SK-N-SH treated with all-trans-retinoic acid at 6 μM for 48 hours (cell line): ENCODE measurements around the gene TMEM151B.

Experiments used
- ATAC-seq: fragments of 200-7000 bp; cut with Tn5 transposase; 3 replicates; pipeline ENCODE4 v1.9.1; 2020; ENCODE audit warnings: mild to moderate bottlenecking, moderate library complexity
- ARNTL ChIP-seq: fragments of 450-650 bp; formaldehyde crosslinking; IDR thresholded peaks from 2 replicates; pipeline ENCODE4 v1.5.0; 2020; ENCODE audit warnings: low read depth, mild to moderate bottlenecking, moderate library complexity, borderline replicate concordance
- BACH2 ChIP-seq: fragments of 250-450 bp; sonication (Bioruptor Pico); IDR thresholded peaks from 2 replicates; pipeline ENCODE4 v1.9.0; 2021; ENCODE audit warnings: mild to moderate bottlenecking, borderline replicate concordance
- CSDC2 ChIP-seq: fragments of 250-450 bp; sonication (Bioruptor Pico); IDR thresholded peaks from 2 replicates; pipeline ENCODE4 v1.5.0; 2020; ENCODE audit warnings: mild to moderate bottlenecking, moderate library complexity
- ESRRG ChIP-seq: fragments of 250-450 bp; sonication (Bioruptor Pico); IDR thresholded peaks from 2 replicates; pipeline ENCODE4 v1.6.1; 2021; ENCODE audit warnings: mild to moderate bottlenecking
- ISL1 ChIP-seq: fragments of 250-450 bp; sonication (Bioruptor Pico); IDR thresholded peaks from 2 replicates; pipeline ENCODE4 v2.1.2; 2022; ENCODE audit warnings: mild to moderate bottlenecking, moderate library complexity
- OSR1 ChIP-seq: fragments of 250-450 bp; sonication (Bioruptor Pico); IDR thresholded peaks from 2 replicates; pipeline ENCODE4 v1.8.0; 2022; ENCODE audit warnings: moderate library complexity, mild to moderate bottlenecking, inconsistent platforms
- PPARA ChIP-seq: fragments of 250-450 bp; sonication (Bioruptor Pico); IDR thresholded peaks from 2 replicates; pipeline ENCODE4 v1.5.0; 2020; ENCODE audit warnings: mild to moderate bottlenecking, borderline replicate concordance
- RARB ChIP-seq: fragments of 250-450 bp; sonication (Bioruptor Pico); IDR thresholded peaks from 2 replicates; pipeline ENCODE4 v1.8.0; 2021; ENCODE audit warnings: mild to moderate bottlenecking, moderate library complexity
- SNAI2 ChIP-seq: fragments of 250-450 bp; sonication (Bioruptor Pico); IDR thresholded peaks from 2 replicates; pipeline ENCODE4 v1.5.0; 2020; ENCODE audit warnings: mild to moderate bottlenecking, moderate library complexity
- TCF4 ChIP-seq: fragments of 250-450 bp; sonication (Bioruptor Pico); IDR thresholded peaks from 2 replicates; pipeline ENCODE4 v1.8.0; 2021; ENCODE audit warnings: mild to moderate bottlenecking, moderate library complexity, borderline replicate concordance
- TOX ChIP-seq: fragments of 250-450 bp; sonication (Bioruptor Pico); IDR thresholded peaks from 2 replicates; pipeline ENCODE4 v1.8.0; 2021; ENCODE audit warnings: mild to moderate bottlenecking, moderate library complexity, borderline replicate concordance
- TSHZ2 ChIP-seq: fragments of 250-450 bp; sonication (Bioruptor Pico); IDR thresholded peaks from 2 replicates; pipeline ENCODE4 v1.5.0; 2020; ENCODE audit warnings: mild to moderate bottlenecking, moderate library complexity
- ZC3H10 ChIP-seq: fragments of 250-450 bp; sonication (Bioruptor Pico); IDR thresholded peaks from 2 replicates; pipeline ENCODE4 v1.5.1; 2021; ENCODE audit warnings: mild to moderate bottlenecking, moderate library complexity
- ZFP30 ChIP-seq: fragments of 450-650 bp; formaldehyde crosslinking; IDR thresholded peaks from 2 replicates; pipeline ENCODE4 v1.5.0; 2022; ENCODE audit warnings: mild to moderate bottlenecking, moderate library complexity
- ZNF565 ChIP-seq: fragments of 450-650 bp; formaldehyde crosslinking; conservative IDR thresholded peaks from 2 replicates; pipeline ENCODE4 v1.5.0; 2020; ENCODE audit warnings: low read depth, mild to moderate bottlenecking, moderate library complexity
- ZNF70 ChIP-seq: fragments of 450-650 bp; formaldehyde crosslinking; IDR thresholded peaks from 2 replicates; pipeline ENCODE4 v1.5.0; 2020; ENCODE audit warnings: mild to moderate bottlenecking, moderate library complexity
- ZNF8 ChIP-seq: fragments of 450-650 bp; formaldehyde crosslinking; IDR thresholded peaks from 2 replicates; pipeline ENCODE4 v1.5.0; 2020; ENCODE audit warnings: mild to moderate bottlenecking, moderate library complexity
- TF ChIP-seq, protein P1 (sequence below): fragments of 250-450 bp; sonication (Bioruptor Pico); IDR thresholded peaks from 2 replicates; pipeline ENCODE4 v1.5.1; 2021; ENCODE audit warnings: mild to moderate bottlenecking, moderate library complexity
- TF ChIP-seq, protein P2 (sequence below): fragments of 250-450 bp; sonication (Bioruptor Pico); IDR thresholded peaks from 2 replicates; pipeline ENCODE4 v1.8.0; 2021; ENCODE audit warnings: low read depth, mild to moderate bottlenecking, moderate library complexity, borderline replicate concordance
- TF ChIP-seq, protein P3 (sequence below): fragments of 250-450 bp; sonication (Bioruptor Pico); IDR thresholded peaks from 2 replicates; pipeline ENCODE4 v1.5.1; 2020; ENCODE audit warnings: low read depth, mild to moderate bottlenecking, moderate library complexity
- TF ChIP-seq, protein P4 (sequence below): fragments of 250-450 bp; sonication (Bioruptor Pico); IDR thresholded peaks from 2 replicates; pipeline ENCODE4 v1.8.0; 2020; ENCODE audit warnings: mild to moderate bottlenecking, moderate library complexity, borderline replicate concordance

TMEM151B gene

DNA sequence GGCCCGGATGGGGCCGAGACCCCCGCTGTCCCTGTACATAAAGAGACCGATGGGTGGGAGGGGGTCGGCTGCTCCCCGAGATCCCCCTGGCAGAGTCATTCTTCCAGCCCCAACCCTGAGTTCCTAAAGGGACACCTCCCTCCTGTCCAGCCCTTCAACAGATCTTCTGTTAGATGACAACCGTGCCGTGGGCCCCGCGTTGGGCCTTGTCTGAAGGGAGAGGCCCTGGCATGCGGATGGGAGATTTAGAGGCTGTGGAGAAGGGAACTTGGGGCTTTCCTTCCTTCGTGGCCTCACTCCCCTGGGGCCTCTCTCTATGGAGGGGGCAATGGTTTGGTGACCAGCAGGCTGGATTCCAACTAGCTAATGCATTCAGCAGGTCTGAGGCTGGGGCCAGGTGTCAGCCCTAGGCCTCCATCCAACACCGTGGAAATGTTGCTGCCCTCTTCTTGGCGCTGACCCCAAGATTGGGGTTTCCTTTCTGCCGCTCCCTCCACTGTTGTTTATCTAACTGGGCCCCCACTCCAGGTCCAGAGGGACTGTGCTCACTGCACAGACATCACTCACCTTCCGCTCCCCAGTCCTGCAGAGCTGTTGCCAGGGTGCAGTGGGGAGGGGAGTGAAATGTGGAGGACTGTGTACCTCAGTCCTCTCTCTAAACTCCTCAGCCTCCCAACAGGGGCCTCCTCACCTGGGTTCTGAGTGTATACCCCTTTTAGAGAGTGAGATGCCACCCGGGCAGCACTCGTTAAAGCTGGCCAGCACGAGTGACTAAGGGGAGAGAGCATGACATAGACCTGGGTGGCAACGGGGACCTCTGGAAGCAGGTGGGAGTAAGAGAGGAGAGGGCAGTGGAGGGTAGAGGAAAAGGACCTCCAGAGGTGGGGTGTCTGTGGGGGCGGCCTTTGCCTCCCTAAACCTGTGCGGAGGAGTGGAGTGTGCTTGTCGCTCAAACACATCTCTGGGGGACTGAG is 6.7 kb downstream of the TMEM151B start:
- TF ChIP-seq RARB (CRISPR knock-in tag) (no peak), ESRRG (CRISPR knock-in tag) (no peak), TSHZ2 (CRISPR knock-in tag) (no peak), ISL1 (CRISPR knock-in tag) (no peak), ZC3H10 (CRISPR knock-in tag) (no peak), TCF4 (CRISPR knock-in tag) (no peak), TOX (CRISPR knock-in tag) (no peak), ZNF70 (CRISPR knock-in tag) (no peak), ARNTL (no peak), PPARA (CRISPR knock-in tag) (no peak), OSR1 (no peak), ZNF8 (CRISPR knock-in tag) (no peak), SNAI2 (CRISPR knock-in tag) (no peak), ZNF565 (CRISPR knock-in tag) (no peak)
- TF ChIP-seq, protein P1, sequence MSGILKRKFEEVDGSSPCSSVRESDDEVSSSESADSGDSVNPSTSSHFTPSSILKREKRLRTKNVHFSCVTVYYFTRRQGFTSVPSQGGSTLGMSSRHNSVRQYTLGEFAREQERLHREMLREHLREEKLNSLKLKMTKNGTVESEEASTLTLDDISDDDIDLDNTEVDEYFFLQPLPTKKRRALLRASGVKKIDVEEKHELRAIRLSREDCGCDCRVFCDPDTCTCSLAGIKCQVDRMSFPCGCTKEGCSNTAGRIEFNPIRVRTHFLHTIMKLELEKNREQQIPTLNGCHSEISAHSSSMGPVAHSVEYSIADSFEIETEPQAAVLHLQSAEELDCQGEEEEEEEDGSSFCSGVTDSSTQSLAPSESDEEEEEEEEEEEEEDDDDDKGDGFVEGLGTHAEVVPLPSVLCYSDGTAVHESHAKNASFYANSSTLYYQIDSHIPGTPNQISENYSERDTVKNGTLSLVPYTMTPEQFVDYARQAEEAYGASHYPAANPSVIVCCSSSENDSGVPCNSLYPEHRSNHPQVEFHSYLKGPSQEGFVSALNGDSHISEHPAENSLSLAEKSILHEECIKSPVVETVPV (CRISPR knock-in tag): no peak
- TF ChIP-seq, protein P2, sequence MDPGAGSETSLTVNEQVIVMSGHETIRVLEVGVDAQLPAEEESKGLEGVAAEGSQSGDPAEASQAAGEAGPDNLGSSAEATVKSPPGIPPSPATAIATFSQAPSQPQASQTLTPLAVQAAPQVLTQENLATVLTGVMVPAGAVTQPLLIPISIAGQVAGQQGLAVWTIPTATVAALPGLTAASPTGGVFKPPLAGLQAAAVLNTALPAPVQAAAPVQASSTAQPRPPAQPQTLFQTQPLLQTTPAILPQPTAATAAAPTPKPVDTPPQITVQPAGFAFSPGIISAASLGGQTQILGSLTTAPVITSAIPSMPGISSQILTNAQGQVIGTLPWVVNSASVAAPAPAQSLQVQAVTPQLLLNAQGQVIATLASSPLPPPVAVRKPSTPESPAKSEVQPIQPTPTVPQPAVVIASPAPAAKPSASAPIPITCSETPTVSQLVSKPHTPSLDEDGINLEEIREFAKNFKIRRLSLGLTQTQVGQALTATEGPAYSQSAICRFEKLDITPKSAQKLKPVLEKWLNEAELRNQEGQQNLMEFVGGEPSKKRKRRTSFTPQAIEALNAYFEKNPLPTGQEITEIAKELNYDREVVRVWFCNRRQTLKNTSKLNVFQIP (CRISPR knock-in tag): no peak
- TF ChIP-seq, protein P3, sequence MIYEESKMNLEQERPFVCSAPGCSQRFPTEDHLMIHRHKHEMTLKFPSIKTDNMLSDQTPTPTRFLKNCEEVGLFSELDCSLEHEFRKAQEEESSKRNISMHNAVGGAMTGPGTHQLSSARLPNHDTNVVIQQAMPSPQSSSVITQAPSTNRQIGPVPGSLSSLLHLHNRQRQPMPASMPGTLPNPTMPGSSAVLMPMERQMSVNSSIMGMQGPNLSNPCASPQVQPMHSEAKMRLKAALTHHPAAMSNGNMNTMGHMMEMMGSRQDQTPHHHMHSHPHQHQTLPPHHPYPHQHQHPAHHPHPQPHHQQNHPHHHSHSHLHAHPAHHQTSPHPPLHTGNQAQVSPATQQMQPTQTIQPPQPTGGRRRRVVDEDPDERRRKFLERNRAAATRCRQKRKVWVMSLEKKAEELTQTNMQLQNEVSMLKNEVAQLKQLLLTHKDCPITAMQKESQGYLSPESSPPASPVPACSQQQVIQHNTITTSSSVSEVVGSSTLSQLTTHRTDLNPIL (CRISPR knock-in tag): no peak
- no peak for ATAC-seq

DNA sequence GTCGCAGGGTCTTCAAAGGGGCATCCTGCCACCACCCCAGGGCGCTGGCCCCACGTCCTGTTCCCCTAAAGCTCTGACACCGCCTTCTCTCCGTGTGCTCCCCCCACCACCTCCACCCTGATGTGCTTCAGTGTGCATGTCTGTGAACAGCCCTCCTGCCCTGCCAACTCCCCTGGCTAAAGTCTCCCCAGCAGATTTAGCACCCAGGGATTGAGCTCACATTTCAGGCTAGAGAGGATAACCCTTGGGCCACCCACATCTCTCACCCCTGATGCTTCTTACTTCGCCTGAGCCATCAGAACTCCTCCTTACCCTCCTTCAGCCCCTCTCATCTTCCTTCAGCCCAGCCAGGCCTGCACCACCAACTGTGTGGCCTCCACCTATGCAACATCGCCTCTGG is 7.5 kb downstream of the TMEM151B start:
- no peak for ATAC-seq
- TF ChIP-seq CSDC2 (no peak), BACH2 (CRISPR knock-in tag) (no peak), ZFP30 (CRISPR knock-in tag) (no peak), ESRRG (CRISPR knock-in tag) (no peak), ISL1 (CRISPR knock-in tag) (no peak), SNAI2 (CRISPR knock-in tag) (no peak), ZNF565 (CRISPR knock-in tag) (no peak), TSHZ2 (CRISPR knock-in tag) (no peak), TCF4 (CRISPR knock-in tag) (no peak), OSR1 (no peak)
- TF ChIP-seq, protein P3 (CRISPR knock-in tag): no peak
- TF ChIP-seq, protein P4, sequence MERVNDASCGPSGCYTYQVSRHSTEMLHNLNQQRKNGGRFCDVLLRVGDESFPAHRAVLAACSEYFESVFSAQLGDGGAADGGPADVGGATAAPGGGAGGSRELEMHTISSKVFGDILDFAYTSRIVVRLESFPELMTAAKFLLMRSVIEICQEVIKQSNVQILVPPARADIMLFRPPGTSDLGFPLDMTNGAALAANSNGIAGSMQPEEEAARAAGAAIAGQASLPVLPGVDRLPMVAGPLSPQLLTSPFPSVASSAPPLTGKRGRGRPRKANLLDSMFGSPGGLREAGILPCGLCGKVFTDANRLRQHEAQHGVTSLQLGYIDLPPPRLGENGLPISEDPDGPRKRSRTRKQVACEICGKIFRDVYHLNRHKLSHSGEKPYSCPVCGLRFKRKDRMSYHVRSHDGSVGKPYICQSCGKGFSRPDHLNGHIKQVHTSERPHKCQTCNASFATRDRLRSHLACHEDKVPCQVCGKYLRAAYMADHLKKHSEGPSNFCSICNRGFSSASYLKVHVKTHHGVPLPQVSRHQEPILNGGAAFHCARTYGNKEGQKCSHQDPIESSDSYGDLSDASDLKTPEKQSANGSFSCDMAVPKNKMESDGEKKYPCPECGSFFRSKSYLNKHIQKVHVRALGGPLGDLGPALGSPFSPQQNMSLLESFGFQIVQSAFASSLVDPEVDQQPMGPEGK: no peak
- TF ChIP-seq, all 23 proteins: peak for 0
